MCF 10A (cell line): ENCODE data around the gene MRPL37. TPM values are rescaled to one million over a fixed set of nuclear protein-coding genes. Genes with fewer than 3 reads are reported as not detected.
A peak's percentile ranks its signal among the peaks of the same experiment; 100 is the strongest.

Source experiments
- BruUV-seq: library from RNA; stranded (reverse); fragments of 400-500 nt; replicated peaks from 2 replicates; lab custom pipeline; 2021; lab: Mats Ljungman, UMichigan
- CTCF ChIA-PET: fragments of 300-600 bp; sonication (Branson Sonifier 250); formaldehyde crosslinking; extraction: SDS; loops from one replicate; lab custom pipeline; 2021; ENCODE audit warnings: antibody characterized with exemption, inconsistent platforms; lab: Yijun Ruan, JAX
- POLR2A ChIA-PET: fragments of 300-600, 350-650 bp; sonication (Branson Sonifier 250); formaldehyde crosslinking; extraction: SDS; loops from one replicate; lab custom pipeline; 2020; ENCODE audit warnings: antibody characterized with exemption, inconsistent platforms; lab: Yijun Ruan, JAX
- DNase-seq: peaks from one replicate; pipeline ENCODE4 v3.0.0-alpha.2; 2018; ENCODE audit not compliant: unreplicated experiment
- H3K27ac Mint-ChIP-seq: one replicate; pipeline ENCODE4 v1.8.0; 2022; ENCODE audit warnings: mild to moderate bottlenecking, low read depth, mixed read lengths; ENCODE audit not compliant: unreplicated experiment
- H3K27me3 Mint-ChIP-seq: one replicate; pipeline ENCODE4 v1.8.0; 2022; ENCODE audit warnings: mixed read lengths; ENCODE audit not compliant: insufficient read depth, unreplicated experiment
- H3K36me3 Mint-ChIP-seq: one replicate; pipeline ENCODE4 v1.8.0; 2022; ENCODE audit warnings: mild to moderate bottlenecking, moderate library complexity, mixed read lengths; ENCODE audit not compliant: insufficient read depth, unreplicated experiment
- H3K4me1 Mint-ChIP-seq: one replicate; pipeline ENCODE4 v1.8.0; 2022; ENCODE audit warnings: mixed read lengths; ENCODE audit not compliant: insufficient read depth, unreplicated experiment
- H3K4me3 Mint-ChIP-seq: one replicate; pipeline ENCODE4 v1.8.0; 2022; ENCODE audit warnings: mild to moderate bottlenecking, moderate library complexity, mixed read lengths; ENCODE audit not compliant: unreplicated experiment
- H3K9me3 Mint-ChIP-seq: one replicate; pipeline ENCODE4 v1.8.0; 2022; ENCODE audit warnings: mixed read lengths; ENCODE audit not compliant: unreplicated experiment
- CTCF ChIP-seq: fragments of 200-600 bp; IDR thresholded peaks from one replicate; pipeline ENCODE4 v1.8.0; 2022; ENCODE audit warnings: antibody characterized with exemption, mild to moderate bottlenecking; ENCODE audit not compliant: unreplicated experiment
- intact Hi-C: fragments of 100-400 bp; cut with micrococcal nuclease; formaldehyde crosslinking; loops from 2 replicates; pipeline ENCODE4 v1.14.1; 2022
- total RNA-seq: library from RNA; stranded (reverse); gene quantifications from 2 replicates; pipeline ENCODE4 v1.2.3, GENCODE V29; 2022

Gene MRPL37
- total RNA-seq, 1 experiment from 2014 or later, result 128 TPM

GRCh38 chr1:54218883-54219687, 19.1 kb downstream of the MRPL37 start:
- POLR2A ChIA-PET, result interaction anchor here (0.6 kb wide), 1 partner anchor 34 kb away, joined by 3 read pairs; no protein-coding TSS in a partner anchor
- H3K27me3 Mint-ChIP-seq, result no peaks in the 10 kb centered on the region
- peak overlapping the region; percentile 35 for H3K27ac Mint-ChIP-seq
- peaks cover 66% of the 10 kb centered on the region for H3K36me3 Mint-ChIP-seq
- no TSS peak for BruUV-seq
- H3K4me1 Mint-ChIP-seq, result no peaks in the 10 kb centered on the region
- H3K9me3 Mint-ChIP-seq, result no peaks in the 10 kb centered on the region
- no peak for TF ChIP-seq CTCF
- intact Hi-C loops, result no loop called here
- DNase-seq, result no peak
- CTCF ChIA-PET, result interaction anchor here (0.6 to 1.6 kb wide), 4 partner anchors 18 to 259 kb away, joined by 3 to 4 read pairs (median 3); partner anchors contain the start of genes TCEANC2 and TMEM59
- H3K4me3 Mint-ChIP-seq, result no peak overlapping the region

- H3K36me3 Mint-ChIP-seq, result peaks cover 64% of the 10 kb centered on the region
- TF ChIP-seq CTCF, result no peak
- intact Hi-C loops, result no loop called here
- no peaks in the 10 kb centered on the region for H3K4me1 Mint-ChIP-seq
- POLR2A ChIA-PET, result interaction anchor here (0.6 kb wide), 1 partner anchor 33 kb away, joined by 3 read pairs; no protein-coding TSS in a partner anchor
- no peak for DNase-seq
- H3K9me3 Mint-ChIP-seq, result no peaks in the 10 kb centered on the region
- H3K4me3 Mint-ChIP-seq, result no peak overlapping the region
- BruUV-seq, result no TSS peak
- no peak overlapping the region for H3K27ac Mint-ChIP-seq
- CTCF ChIA-PET, result interaction anchor here (0.8 to 1.6 kb wide), 4 partner anchors 19 to 260 kb away, joined by 3 to 4 read pairs (median 3); no protein-coding TSS in a partner anchor
- H3K27me3 Mint-ChIP-seq, result no peaks in the 10 kb centered on the region
Measured at GRCh38 chr1:54219688-54220003, 19.7 kb downstream of the MRPL37 start.

GRCh38 chr1:54220004-54220811, 20.2 kb downstream of the MRPL37 start:
- CTCF ChIA-PET, result interaction anchor here (0.8 to 1.4 kb wide), 3 partner anchors 20 to 260 kb away, joined by 3 to 4 read pairs (median 3); no protein-coding TSS in a partner anchor
- Mint-ChIP-seq H3K9me3 (no peaks in the 10 kb centered on the region), H3K27me3 (no peaks in the 10 kb centered on the region), H3K4me3 (no peak overlapping the region), H3K36me3 (peaks cover 59% of the 10 kb centered on the region), H3K27ac (no peak overlapping the region), H3K4me1 (no peaks in the 10 kb centered on the region)
- no peak for DNase-seq
- no peak for TF ChIP-seq CTCF
- BruUV-seq, result no TSS peak
- intact Hi-C loops, result no loop called here
- POLR2A ChIA-PET, result interaction anchor here (0.6 kb wide), 1 partner anchor 33 kb away, joined by 3 read pairs; no protein-coding TSS in a partner anchor
